ENCODE results near the gene PCDHGB4.

Gene PCDHGB4

GRCh38 chr5:141417494-141418172 is 30.1 kb downstream of the PCDHGB4 start, which contains the start of gene PCDHGB7:
PCDHGB7 (plus strand) TSS chr5:141417677; CDS start chr5:141417860, 183 bp downstream.
- Mint-ChIP-seq H3K27ac (peak within 1 kb of the TSS; percentile 92), H3K9me3 (peaks cover 99% of the 10 kb centered on the region), H3K36me3 (ENCODE audit: low read depth) (peaks cover 98% of the 10 kb centered on the region), H3K27me3 (ENCODE audit: low read depth, poor library complexity) (peaks cover 30% of the 10 kb centered on the region), H3K4me1 (peaks cover 13% of the 10 kb centered on the region), H3K4me3 (peak within 1 kb of the TSS; percentile 80)
- peak; percentile 46 for DNase-seq
- TF ChIP-seq, protein P1, sequence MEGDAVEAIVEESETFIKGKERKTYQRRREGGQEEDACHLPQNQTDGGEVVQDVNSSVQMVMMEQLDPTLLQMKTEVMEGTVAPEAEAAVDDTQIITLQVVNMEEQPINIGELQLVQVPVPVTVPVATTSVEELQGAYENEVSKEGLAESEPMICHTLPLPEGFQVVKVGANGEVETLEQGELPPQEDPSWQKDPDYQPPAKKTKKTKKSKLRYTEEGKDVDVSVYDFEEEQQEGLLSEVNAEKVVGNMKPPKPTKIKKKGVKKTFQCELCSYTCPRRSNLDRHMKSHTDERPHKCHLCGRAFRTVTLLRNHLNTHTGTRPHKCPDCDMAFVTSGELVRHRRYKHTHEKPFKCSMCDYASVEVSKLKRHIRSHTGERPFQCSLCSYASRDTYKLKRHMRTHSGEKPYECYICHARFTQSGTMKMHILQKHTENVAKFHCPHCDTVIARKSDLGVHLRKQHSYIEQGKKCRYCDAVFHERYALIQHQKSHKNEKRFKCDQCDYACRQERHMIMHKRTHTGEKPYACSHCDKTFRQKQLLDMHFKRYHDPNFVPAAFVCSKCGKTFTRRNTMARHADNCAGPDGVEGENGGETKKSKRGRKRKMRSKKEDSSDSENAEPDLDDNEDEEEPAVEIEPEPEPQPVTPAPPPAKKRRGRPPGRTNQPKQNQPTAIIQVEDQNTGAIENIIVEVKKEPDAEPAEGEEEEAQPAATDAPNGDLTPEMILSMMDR (IDR thresholded peaks at IDR 0.05) = peak; percentile 45

GRCh38 chr5:141419074-141419880 is 31.8 kb downstream of the PCDHGB4 start:
- H3K27me3 Mint-ChIP-seq (ENCODE audit: low read depth, poor library complexity) = peaks cover 17% of the 10 kb centered on the region

DNA sequence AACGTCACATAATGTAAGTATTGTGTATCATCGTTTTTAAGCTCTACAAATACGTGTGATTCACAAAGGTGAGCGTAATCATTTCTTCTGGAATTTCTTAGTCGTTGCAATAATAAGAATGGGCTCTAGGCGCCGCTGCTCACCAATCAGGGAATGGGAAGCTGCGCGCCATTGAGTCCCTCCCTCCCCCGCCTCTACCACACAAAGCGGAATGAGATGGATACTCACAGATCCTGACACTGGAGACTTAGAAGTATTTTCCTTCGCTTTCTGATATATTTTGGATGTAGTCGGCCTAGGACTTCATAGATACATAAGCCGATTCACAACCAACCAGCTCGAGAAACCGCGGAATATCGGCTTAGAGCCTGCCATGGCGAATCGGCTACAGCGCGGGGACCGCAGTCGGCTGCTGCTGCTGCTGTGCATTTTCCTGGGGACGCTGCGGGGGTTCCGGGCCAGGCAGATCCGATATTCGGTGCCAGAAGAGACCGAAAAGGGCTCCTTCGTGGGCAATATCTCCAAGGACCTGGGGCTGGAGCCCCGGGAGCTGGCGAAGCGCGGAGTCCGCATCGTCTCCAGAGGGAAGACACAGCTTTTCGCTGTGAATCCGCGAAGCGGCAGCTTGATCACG is 33.5 kb downstream of the PCDHGB4 start, which contains the start of gene PCDHGA11:
TSS of gene PCDHGA11 (plus strand) at position 197 of the 634 bp plus-strand sequence. CDS start at position 374, 177 bp downstream.
- TF ChIP-seq, protein P1 (IDR thresholded peaks at IDR 0.05) = no peak
- Mint-ChIP-seq H3K36me3 (ENCODE audit: low read depth) (peaks cover 98% of the 10 kb centered on the region), H3K4me1 (peaks cover 5% of the 10 kb centered on the region), H3K27ac (no peak within 1 kb of the TSS), H3K9me3 (peaks cover 97% of the 10 kb centered on the region), H3K4me3 (peak within 1 kb of the TSS; percentile 32), H3K27me3 (ENCODE audit: low read depth, poor library complexity) (peaks cover 14% of the 10 kb centered on the region)
- no peak for DNase-seq

More at GRCh38 chr5:141419074-141419880, 31.8 kb downstream of the PCDHGB4 start:
- DNase-seq = no peak
- H3K4me3 Mint-ChIP-seq = peak overlapping the region; percentile 80
- H3K27ac Mint-ChIP-seq = no peak overlapping the region
- peaks cover 5% of the 10 kb centered on the region for H3K4me1 Mint-ChIP-seq
- peaks cover 97% of the 10 kb centered on the region for H3K36me3 Mint-ChIP-seq (ENCODE audit: low read depth)
- TF ChIP-seq, protein P1 (IDR thresholded peaks at IDR 0.05) = no peak
- H3K9me3 Mint-ChIP-seq = peaks cover 97% of the 10 kb centered on the region

DNA sequence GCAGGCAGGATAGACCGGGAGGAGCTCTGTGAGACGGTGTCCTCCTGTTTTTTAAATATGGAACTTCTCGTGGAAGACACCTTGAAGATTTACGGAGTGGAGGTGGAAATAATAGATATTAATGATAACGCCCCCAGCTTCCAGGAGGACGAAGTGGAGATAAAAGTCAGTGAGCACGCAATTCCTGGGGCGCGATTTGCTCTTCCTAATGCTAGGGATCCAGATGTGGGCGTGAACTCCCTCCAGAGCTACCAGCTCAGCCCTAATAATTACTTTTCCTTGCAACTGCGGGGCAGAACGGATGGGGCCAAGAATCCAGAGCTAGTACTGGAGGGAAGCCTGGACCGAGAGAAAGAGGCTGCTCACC is 34.0 kb downstream of the PCDHGB4 start:
- H3K27me3 Mint-ChIP-seq (ENCODE audit: low read depth, poor library complexity) = peaks cover 14% of the 10 kb centered on the region
- no peak overlapping the region for H3K27ac Mint-ChIP-seq
- no peak for DNase-seq
- H3K4me1 Mint-ChIP-seq = peaks cover 5% of the 10 kb centered on the region
- peaks cover 97% of the 10 kb centered on the region for H3K9me3 Mint-ChIP-seq
- H3K36me3 Mint-ChIP-seq (ENCODE audit: low read depth) = peaks cover 98% of the 10 kb centered on the region
- no peak overlapping the region for H3K4me3 Mint-ChIP-seq
- TF ChIP-seq, protein P1 (IDR thresholded peaks at IDR 0.05) = no peak

GRCh38 chr5:141422742-141423291 is 35.3 kb downstream of the PCDHGB4 start:
- H3K27me3 Mint-ChIP-seq (ENCODE audit: low read depth, poor library complexity) = peaks cover 13% of the 10 kb centered on the region
- H3K4me1 Mint-ChIP-seq = peaks cover 3% of the 10 kb centered on the region
- H3K36me3 Mint-ChIP-seq (ENCODE audit: low read depth) = peaks cover 99% of the 10 kb centered on the region
- peaks cover 98% of the 10 kb centered on the region for H3K9me3 Mint-ChIP-seq
- no peak overlapping the region for H3K27ac Mint-ChIP-seq
- DNase-seq = no peak
- TF ChIP-seq, protein P1 (IDR thresholded peaks at IDR 0.05) = no peak
- no peak overlapping the region for H3K4me3 Mint-ChIP-seq
